ENCODE results near the gene DCLRE1B.
"Not testable (repeated sequence)": the region's sequence is repeated elsewhere in the genome, so short reads cannot be mapped to it uniquely, and the experiment has no call there.

The DCLRE1B gene

GRCh38 chr1:113945329-113945728, 40.2 kb downstream of the DCLRE1B start:
- TF ChIP-seq CTCF (IDR thresholded peaks at IDR 0.05; ENCODE audit: extremely low read depth, insufficient read depth, missing control alignments), result no peak
- in situ Hi-C loops (cut with MboI; ENCODE audit: low pct_unique_long_range_greater_than_20kb, low sequenced_read_pairs, unreplicated experiment), result no loop called here
- DNase-seq (ENCODE audit: low spot score), result no peak

GRCh38 chr1:113946112-113946511, 41.0 kb downstream of the DCLRE1B start:
- no peak for DNase-seq (ENCODE audit: low spot score)
- in situ Hi-C loops (cut with MboI; ENCODE audit: low pct_unique_long_range_greater_than_20kb, low sequenced_read_pairs, unreplicated experiment), result no loop called here
- no peak for TF ChIP-seq CTCF (IDR thresholded peaks at IDR 0.05; ENCODE audit: extremely low read depth, insufficient read depth, missing control alignments)

GRCh38 chr1:113946678-113947387, 41.7 kb downstream of the DCLRE1B start:
- TF ChIP-seq CTCF (IDR thresholded peaks at IDR 0.05; ENCODE audit: extremely low read depth, insufficient read depth, missing control alignments), result no peak
- no peak for DNase-seq (ENCODE audit: low spot score)
- in situ Hi-C loops (cut with MboI; ENCODE audit: low pct_unique_long_range_greater_than_20kb, low sequenced_read_pairs, unreplicated experiment), result no loop called here

GRCh38 chr1:113947388-113948107, 42.4 kb downstream of the DCLRE1B start:
- no peak for DNase-seq (ENCODE audit: low spot score)
- no peak for TF ChIP-seq CTCF (IDR thresholded peaks at IDR 0.05; ENCODE audit: extremely low read depth, insufficient read depth, missing control alignments)
- in situ Hi-C loops (cut with MboI; ENCODE audit: low pct_unique_long_range_greater_than_20kb, low sequenced_read_pairs, unreplicated experiment), result no loop called here

- DNase-seq (ENCODE audit: low spot score); in situ Hi-C loops (cut with MboI; ENCODE audit: low pct_unique_long_range_greater_than_20kb, low sequenced_read_pairs, unreplicated experiment): not testable (repeated sequence)
Measured at GRCh38 chr1:113948151-113948550, 43.0 kb downstream of the DCLRE1B start.

- in situ Hi-C loops (cut with MboI; ENCODE audit: low pct_unique_long_range_greater_than_20kb, low sequenced_read_pairs, unreplicated experiment), result no loop called here
- DNase-seq (ENCODE audit: low spot score), result no peak
- no peak for TF ChIP-seq CTCF (IDR thresholded peaks at IDR 0.05; ENCODE audit: extremely low read depth, insufficient read depth, missing control alignments)
Measured at GRCh38 chr1:113949007-113949406, 43.9 kb downstream of the DCLRE1B start.

GRCh38 chr1:113950908-113951307, 45.8 kb downstream of the DCLRE1B start:
- no peak for TF ChIP-seq CTCF (IDR thresholded peaks at IDR 0.05; ENCODE audit: extremely low read depth, insufficient read depth, missing control alignments)

More at GRCh38 chr1:113950908-113951307, 45.8 kb downstream of the DCLRE1B start:
- in situ Hi-C loops (cut with MboI; ENCODE audit: low pct_unique_long_range_greater_than_20kb, low sequenced_read_pairs, unreplicated experiment), result no loop called here
- no peak for DNase-seq (ENCODE audit: low spot score)

Data from GM13977 (cell line).